Stimulated activated CD8-positive, alpha-beta memory T cell treated with anti-CD3 and anti-CD28 coated beads, Interleukin-7, amount 100 ng/mL, for 24 hours (primary cell): Measurements from ENCODE around the gene PRDM11.

Source experiments
- DNase-seq: peaks from one replicate; pipeline ENCODE4 v3.0.0-alpha.2; 2020; ENCODE audit warnings: low read depth

PRDM11 gene

DNA sequence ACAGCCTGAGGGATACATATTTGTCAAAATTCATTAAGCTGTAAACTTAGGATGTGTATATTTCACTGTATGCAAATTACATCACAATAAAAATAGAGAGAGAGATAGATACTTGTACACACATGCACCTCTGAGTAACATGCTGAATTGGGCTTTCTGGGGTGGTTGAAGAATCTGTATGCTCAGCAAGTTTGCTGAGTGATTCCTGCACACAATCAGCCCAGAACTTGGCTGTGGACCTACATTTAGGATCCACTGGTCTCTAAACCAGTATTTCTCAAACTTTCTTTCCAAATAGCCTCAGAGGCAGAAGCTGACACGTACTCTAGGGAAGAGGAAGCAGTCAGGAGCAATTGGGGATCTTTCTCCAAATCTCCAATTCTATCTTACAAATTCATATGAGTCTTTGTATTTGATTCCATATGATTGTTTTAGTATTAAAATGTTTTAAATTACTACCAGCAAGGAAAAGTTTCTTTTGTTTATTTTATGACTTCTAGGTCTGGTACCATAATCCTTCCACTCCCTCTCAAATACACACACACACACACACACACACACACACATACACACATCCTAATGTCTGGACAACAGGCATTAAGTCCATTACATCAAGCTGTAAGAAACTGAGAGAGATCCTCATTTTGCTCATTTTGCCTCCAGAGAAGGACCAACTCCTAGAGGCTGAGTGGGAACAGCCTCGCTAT, 119.7 kb downstream of the PRDM11 start:
- no peak for DNase-seq

DNA sequence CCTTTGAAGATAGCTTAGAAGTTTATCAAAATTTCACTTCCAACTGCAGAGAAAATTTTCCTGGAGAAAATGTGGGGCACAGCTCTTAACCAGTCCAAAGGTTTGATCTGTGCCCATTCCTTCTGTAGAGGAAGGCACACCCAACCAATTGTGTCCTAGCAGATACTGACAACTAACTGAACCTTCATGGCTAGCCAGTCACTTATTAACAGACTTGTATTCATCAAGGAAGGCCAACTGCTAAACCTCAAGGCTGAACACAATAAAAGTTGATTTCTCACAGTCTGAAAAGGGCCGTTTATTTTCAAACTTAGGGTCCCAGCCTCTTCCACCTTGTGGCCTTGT, 120.2 kb downstream of the PRDM11 start:
- DNase-seq: no peak

DNA sequence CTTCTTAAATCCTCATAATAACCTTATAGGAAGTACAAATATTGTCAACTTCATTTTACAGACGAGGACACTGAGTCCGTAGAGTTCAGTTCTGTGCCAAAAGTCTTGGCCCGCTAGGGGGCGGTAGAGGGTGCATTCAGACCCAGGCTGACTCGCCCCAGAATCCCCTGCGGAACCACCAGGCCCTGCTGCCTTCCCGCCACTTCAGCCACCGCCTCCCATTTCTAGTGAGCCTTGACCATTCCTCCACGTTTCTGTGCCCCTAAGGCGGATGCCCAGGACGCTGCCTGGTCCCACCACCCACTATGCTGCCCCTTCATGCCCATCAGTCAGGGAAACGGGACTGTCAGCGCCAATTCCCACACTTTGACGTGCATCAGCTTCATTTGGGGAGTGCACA, 120.6 kb downstream of the PRDM11 start:
- DNase-seq: no peak

DNA sequence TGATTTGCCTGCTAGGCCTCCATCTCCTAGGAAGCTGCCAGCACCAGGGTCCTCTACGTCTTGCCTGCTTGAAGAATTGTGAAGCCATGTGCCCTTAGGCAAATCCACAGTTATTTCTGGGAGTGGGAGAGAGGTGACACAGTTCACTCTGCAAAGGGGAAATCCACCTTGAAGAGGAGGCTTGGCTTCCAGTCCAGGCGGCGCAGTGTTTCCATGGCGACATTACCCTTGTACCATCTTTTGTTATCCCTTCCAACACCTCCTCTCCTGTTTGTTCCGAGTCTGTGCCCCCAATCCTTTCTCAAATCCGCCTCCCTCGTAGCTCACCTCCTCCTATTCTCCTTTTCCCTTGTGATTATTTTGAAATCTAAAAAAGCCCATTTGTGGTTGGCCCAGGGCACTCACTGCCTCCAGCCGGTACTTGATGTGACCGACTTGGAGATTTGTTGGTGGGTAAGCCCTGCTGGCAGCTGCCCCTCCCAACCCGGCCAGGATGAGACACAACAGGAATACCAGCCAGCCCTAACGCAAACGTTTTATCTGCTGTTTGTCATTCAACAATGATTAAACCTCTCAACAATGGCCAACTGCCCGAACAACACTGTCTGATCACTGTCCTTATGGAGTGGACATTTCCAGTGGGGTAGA, 121.3 kb downstream of the PRDM11 start:
- DNase-seq: no peak

DNA sequence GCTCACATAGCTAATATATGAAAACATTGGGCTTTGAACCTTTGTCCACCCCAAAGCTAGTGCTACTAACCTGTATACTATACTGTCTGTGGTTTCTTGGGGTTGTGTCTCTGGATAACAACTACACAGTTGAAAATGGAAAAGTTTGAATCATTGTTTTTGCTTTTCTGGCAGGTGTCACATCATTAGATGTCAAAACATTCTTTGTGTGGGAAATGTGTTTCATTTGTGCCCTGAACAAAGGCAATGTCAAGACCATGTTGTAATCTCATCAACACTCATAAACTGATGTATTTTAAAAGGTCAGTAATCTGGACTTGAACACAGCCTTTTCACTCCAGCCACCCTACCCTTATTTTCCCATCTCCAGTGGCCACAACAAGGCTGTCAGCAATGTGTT, 123.2 kb downstream of the PRDM11 start:
- no peak for DNase-seq

DNA sequence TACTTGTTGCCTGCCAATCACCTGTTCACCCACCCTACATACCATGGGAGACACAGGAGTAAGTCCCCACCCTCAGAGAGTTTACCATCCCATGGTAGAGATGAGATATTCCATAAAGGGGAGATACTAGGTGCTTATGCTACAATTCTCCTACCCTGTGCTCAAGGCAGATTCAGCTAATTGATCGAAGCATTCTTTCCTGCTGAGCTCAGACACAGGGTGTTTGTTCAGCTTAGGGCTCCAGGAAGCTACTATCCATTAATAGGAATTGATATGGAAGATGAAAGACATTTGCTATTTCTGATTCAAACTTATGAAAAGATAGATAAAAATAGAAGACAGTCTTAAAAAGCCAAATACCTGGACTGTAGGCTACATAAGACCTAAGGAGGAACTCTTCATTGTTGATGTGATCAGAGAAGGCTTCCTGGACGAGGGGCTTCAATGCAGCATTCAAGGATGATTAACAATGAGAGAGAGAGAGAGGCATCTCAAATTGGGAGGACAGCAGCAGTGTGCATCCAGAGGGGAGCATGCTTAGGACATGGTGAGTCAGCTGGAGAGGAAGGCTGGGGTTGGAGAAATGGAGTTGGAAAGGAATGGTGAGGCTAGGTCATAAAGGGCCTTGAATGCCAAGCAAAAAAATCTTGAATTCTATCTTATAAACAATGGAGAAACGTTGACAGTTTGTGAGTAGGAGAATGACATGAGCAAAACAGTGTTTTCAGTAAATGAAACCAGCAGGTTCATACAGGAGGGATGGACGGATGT, 124.7 kb downstream of the PRDM11 start:
- DNase-seq: no peak

DNA sequence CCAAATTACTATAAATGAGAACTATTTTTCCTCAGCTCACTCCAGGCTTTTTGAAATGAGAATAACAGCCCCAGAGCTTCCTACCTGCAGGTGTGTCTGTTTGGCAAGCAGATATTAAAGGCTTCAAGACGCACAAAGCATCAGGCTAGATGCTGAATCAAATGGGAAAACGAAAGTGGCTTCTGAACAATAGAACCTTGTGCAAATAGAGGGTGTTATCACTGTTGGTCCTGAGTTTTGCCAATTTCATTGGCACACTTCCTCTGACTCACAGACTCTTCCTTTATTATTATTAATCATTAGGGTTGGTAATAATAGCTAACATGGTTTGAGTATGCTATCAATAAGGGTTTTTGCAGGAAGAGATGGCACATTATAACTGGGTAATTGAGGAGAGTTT, 126.3 kb downstream of the PRDM11 start:
- no peak for DNase-seq

DNA sequence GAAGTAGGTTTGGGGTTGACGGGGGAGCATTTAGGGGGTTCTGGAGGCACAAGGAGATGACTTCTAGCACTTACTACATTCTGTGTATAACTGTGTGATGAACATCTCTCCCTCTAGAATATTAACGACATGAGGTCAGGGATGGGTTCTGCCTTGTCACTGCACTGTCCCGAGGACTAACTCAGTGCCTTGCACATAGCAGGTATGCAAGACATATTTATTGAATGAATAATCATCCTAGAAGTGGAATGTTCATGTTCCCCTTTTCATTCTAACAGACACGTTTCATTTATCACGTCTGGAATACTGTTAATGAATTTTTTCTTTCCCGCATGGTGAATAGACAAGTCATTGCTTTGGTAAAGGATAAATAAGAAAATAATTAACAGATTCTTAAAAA, 127.1 kb downstream of the PRDM11 start:
- no peak for DNase-seq

DNA sequence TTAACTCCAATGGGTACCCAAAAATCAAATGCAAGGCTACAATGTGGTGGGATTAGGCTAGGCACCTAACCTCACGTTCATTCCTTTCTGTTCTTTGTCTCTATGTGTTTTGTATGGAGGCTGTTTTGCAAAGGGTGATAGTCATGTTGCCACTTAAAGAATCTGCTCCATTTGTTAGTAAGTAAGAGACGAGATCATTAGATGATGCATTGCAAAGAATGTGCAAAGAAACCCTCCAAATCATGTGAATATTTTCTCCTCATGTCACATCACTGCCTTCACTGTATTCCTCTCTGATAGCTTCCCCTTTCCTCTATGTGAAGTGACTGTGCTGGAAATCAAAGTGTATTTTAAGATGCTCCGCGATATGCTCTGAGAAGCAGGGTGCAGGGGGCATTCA, 127.8 kb downstream of the PRDM11 start:
- no peak for DNase-seq

DNA sequence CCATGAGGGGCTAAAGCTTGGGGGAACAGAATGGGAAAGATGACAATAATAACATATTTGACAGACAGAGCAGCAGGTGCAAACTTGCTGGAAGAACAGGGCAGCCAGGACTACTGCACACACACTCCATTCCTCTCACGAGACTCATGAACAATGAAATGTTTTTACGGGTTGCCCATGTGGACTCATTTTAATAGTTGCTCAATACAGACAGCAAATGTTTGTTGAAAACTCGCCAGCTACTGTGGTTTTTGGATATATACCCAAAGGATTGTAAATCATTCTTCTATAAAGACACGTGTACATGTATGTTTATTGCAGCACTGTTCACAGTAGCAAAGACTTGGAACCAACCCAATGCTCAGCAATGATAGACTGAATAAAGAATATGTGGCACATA, 129.4 kb downstream of the PRDM11 start:
- no peak for DNase-seq

DNA sequence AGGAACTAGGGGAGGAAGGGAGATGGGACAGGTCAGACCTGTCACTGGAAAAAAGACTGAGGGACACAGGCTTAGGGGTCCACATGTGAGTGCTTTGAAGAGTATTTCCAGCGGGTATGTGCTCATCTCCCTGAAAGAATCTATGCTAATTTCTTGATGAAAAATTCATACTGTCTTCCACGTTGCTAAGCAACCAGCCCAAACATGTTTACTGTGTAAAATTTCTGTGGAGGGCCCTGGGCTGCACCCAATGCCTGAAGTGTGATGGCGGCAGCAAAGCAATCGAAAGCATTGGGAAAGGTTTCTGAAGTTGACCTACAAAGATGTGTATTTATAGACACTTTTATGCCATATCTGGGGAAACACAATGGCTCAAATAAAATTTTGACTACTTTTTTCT, 132.3 kb downstream of the PRDM11 start:
- no peak for DNase-seq

DNA sequence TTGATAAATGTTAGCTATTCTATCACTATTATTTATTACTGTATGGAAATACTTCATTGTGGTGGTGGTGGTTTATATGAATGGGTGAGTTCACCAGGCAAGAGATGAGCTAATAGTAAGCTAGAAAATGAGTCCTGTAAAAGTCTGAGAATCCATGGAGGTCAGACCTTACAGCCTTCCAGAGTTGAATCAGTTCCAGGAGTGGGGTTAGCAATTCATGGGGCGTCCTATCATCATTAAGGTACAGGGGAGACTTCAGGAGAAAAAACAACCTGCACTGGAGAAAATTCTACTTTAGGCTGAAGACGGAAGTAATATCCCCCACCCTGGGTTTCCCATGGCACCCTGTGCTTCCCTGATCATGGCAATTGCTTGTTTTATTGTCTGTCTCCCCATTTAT, 133.2 kb downstream of the PRDM11 start:
- no peak for DNase-seq

DNA sequence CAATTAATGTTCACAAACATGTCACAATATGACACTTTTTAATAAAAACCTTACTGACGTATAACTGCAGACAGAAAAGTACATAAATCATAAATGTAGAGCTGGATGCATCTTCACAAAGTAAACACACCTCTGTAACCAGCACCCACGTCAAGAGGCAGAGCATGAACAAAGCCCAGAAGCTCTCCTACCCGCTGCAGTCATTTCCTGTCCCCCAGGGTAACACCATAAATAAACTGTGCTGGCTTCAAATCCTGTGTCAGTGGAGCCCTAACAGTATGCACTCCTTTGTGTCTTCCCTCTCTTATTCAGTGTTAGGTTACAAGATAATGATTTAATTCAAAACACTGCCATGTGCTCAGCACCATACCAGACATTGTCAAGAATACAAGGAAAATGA, 134.0 kb downstream of the PRDM11 start:
- DNase-seq: no peak

DNA sequence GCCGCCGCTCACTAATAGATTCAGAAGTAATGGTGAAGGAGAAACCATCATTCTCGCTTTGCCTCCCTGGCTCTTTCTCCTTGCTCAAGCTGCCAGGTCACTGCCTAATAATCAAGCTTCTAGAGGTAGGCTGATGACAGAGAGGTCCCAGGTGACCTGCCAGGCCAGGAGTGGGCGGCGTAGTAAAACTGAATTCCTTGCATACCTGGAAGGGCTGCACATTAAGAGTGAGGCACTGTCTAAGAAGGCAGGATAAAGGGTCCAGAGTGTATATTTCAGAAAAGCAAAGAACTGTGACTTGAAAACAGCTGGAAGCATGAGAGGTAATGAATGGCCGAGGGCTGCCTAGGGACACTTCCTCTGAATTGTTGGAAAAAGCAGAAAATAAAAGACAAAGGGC, 135.6 kb downstream of the PRDM11 start:
- DNase-seq: no peak
